Fibroblast of mammary gland (primary cell): Measurements from ENCODE around the gene CABLES1.
A peak's percentile ranks its signal among the peaks of the same experiment; 100 is the strongest.
"Not testable (repeated sequence)": the region's sequence is repeated elsewhere in the genome, so short reads cannot be mapped to it uniquely, and the experiment has no call there.

Source experiments
- DNase-seq: peaks from one replicate; pipeline ENCODE4 v3.0.0-alpha.2; 2010; ENCODE audit warnings: low read depth
- H3K4me3 ChIP-seq: 2 replicates; pipeline ENCODE4 v1.5.1; 2011; ENCODE audit warnings: low read depth, mild to moderate bottlenecking, low read length, moderate library complexity; ENCODE audit not compliant: control insufficient read depth
- CTCF ChIP-seq: conservative IDR thresholded peaks from 2 replicates; pipeline ENCODE4 v1.5.1; 2011; ENCODE audit warnings: low read depth, low read length, inconsistent platforms; ENCODE audit not compliant: control insufficient read depth, insufficient read depth

The CABLES1 gene

GRCh38 chr18:23277399-23277798 lies 142.1 kb downstream of the CABLES1 start:
- H3K4me3 ChIP-seq = no peak overlapping the region
- DNase-seq = no peak
- no peak for TF ChIP-seq CTCF

DNA sequence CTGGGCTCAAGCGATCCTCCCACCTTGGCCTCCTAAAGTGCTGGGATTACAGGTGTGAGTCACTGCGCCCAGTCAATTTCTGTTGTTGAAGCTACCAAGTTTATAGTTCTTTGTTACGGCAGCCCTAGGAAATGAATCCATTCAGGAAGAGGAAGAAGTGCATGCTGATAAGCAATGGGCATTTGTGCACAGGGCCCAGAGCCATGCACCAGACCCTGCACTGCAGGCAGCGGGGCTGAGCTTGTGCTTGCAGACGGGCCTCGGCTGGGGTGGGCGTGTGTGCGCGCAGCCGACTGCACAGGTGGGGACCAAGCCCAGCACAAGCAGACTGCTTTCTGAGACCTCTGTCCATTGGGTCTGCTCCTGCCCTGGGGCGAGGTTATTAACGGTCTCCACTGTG lies 144.6 kb downstream of the CABLES1 start:
- H3K4me3 ChIP-seq = no peak overlapping the region
- no peak for DNase-seq
- no peak for TF ChIP-seq CTCF

GRCh38 chr18:23280844-23281243 lies 145.6 kb downstream of the CABLES1 start:
- no peak for DNase-seq
- TF ChIP-seq CTCF = no peak
- no peak overlapping the region for H3K4me3 ChIP-seq

- TF ChIP-seq CTCF = no peak
- H3K4me3 ChIP-seq = no peak overlapping the region
- no peak for DNase-seq
Measured at GRCh38 chr18:23281626-23282436, 146.5 kb downstream of the CABLES1 start.

- no peak overlapping the region for H3K4me3 ChIP-seq
- DNase-seq = no peak
- no peak for TF ChIP-seq CTCF
Measured at GRCh38 chr18:23282437-23282781, 147.1 kb downstream of the CABLES1 start.

DNA sequence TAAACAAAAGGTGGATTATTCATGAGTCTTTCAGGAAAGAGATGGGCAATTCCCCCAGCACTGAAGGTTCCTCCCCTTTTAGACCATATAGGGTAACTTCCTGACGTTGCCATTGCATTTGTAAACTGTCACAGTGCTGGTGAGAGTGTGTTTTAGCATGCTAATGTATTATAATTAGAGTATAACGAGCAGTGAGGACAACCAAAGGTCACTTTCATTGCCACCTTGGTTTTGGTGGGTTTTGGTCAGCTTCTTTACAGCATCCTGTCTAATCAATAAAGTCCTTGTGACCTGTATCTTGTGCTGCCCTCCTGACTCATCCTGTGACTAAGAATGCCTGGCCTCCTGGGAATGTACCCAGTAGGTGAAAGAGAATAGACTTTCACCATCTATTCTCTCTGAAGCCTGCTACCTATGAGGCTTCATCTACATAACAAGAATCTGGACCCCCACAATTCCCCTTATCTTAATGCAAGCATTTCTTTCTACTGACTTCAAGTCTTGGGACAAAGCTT lies 148.7 kb downstream of the CABLES1 start:
- DNase-seq = peak; percentile 75
- no peak overlapping the region for H3K4me3 ChIP-seq
- no peak for TF ChIP-seq CTCF

DNA sequence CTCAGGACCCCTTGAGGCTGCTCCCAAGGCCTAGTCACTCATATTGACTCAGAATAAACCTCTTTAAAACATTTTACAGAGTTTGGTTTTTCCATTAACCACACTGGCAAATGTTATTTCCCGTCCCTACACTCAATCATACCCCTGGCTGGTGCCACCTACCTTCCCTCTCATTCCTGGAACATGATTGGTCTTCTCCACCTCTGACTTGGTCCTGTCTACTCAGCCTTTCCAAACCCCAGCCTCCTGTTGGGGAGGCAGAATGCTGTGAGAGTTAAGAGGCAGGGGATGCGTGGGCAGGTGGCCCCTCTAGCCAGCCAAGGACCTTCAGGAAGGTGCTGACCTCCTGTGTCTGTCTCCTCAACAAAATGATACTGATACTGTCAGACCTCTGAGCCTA lies 149.3 kb downstream of the CABLES1 start:
- DNase-seq = no peak
- H3K4me3 ChIP-seq = no peak overlapping the region
- no peak for TF ChIP-seq CTCF

- DNase-seq = not testable (repeated sequence)
Measured at GRCh38 chr18:23285581-23285980, 150.3 kb downstream of the CABLES1 start.

More at GRCh38 chr18:23285581-23285980, 150.3 kb downstream of the CABLES1 start:
- H3K4me3 ChIP-seq = not testable (repeated sequence)
